B cell (primary cell): ENCODE measurements around the gene CCDC28B.

Experiments used
- EZH2 ChIP-seq: IDR thresholded peaks from 2 replicates; pipeline ENCODE4 v1.6.1; 2012; ENCODE audit warnings: borderline replicate concordance, low read depth, mild to moderate bottlenecking, moderate library complexity, low read length; ENCODE audit not compliant: insufficient read depth, poor library complexity, severe bottlenecking
- TF ChIP-seq, protein P1 (sequence below): fragments of 200-600 bp; IDR thresholded peaks from one replicate; pipeline ENCODE4 v1.8.0; 2022; ENCODE audit warnings: antibody characterized with exemption, mild to moderate bottlenecking

DNA sequence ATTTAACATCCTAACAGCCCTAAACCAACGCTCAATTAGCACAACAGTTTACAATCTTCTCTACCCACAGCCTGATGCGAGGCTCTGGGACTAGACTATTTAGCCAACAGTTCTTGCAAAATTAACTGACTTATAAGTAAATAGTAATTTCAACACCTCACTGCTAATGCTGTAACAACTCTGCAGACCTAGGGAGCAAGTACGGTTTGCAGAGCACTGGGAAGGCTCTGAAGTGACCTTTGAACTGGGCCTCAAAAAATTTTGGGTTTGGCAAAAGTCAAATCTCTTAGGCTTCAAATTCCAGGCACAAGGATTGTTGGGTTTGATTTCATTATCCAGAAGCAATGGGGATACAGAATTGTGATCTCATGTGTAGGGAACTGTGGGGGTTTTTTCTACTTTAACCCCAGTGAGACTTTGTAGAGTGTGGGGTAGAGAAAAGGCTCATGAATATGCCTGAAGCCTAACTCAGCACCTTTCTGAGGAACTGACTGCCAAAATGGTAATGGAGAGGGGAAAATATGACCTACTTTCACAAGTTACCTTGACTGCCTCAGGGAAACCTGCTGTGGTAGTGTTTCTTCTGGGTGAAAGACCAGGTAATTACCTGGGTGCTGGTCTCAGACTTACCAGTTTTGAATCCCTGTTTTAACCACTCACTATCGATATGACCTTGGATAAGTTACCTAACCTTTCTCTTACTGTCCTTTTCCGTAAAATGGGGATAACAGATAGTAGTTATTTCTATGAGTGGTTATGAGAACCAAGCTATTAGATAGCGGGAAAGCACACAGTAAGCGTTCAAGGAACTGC is 21.8 kb upstream of the CCDC28B start:
- TF ChIP-seq EZH2: no peak
- TF ChIP-seq, protein P1, sequence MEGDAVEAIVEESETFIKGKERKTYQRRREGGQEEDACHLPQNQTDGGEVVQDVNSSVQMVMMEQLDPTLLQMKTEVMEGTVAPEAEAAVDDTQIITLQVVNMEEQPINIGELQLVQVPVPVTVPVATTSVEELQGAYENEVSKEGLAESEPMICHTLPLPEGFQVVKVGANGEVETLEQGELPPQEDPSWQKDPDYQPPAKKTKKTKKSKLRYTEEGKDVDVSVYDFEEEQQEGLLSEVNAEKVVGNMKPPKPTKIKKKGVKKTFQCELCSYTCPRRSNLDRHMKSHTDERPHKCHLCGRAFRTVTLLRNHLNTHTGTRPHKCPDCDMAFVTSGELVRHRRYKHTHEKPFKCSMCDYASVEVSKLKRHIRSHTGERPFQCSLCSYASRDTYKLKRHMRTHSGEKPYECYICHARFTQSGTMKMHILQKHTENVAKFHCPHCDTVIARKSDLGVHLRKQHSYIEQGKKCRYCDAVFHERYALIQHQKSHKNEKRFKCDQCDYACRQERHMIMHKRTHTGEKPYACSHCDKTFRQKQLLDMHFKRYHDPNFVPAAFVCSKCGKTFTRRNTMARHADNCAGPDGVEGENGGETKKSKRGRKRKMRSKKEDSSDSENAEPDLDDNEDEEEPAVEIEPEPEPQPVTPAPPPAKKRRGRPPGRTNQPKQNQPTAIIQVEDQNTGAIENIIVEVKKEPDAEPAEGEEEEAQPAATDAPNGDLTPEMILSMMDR: no peak
